ENCODE results near the gene FAM151A. TPM values are rescaled to one million over a fixed set of nuclear protein-coding genes. Genes with fewer than 3 reads are reported as not detected.

FAM151A gene
- total and polyA plus RNA-seq, 12 donors = 0.11 to 0.85 (median 0.20) TPM; not detected in 8

DNA sequence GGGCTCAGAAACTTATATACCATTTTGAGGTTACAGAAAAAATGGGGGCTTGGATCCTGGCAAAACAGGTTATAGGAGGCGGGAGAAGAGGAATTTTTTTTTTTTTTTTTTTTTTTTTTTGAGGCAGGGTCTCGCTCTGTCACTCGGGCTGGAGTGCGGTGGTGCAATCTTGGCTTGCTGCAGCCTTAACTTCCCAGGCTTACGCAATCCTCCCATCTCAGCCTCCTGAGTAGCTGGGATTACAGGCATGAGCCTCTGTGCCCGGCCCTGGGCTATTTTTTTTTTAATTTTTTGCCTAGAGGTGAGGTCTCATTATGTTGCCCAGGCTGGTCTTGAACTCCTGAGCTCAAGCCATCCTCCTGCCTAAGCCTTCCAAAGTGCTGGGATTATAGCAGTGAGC is 43.0 kb upstream of the FAM151A start:
- H3K9me3 ChIP-seq (replicated peaks in 1 of 3) = no peaks in the 10 kb centered on the region
- intact Hi-C loops (cut with DNase I) = no loop called here
- WGBS, 4 donors = 75 to 93% (median 89%) methylated on average over 6 of the region's 6 CpGs
- no peaks in the 10 kb centered on the region for H3K36me3 ChIP-seq (replicated peaks in 1 of 2)
- H3K27ac ChIP-seq = no peak overlapping the region
- no peak for TF ChIP-seq POLR2A (IDR thresholded peaks at IDR 0.05)
- TF ChIP-seq, protein P1, sequence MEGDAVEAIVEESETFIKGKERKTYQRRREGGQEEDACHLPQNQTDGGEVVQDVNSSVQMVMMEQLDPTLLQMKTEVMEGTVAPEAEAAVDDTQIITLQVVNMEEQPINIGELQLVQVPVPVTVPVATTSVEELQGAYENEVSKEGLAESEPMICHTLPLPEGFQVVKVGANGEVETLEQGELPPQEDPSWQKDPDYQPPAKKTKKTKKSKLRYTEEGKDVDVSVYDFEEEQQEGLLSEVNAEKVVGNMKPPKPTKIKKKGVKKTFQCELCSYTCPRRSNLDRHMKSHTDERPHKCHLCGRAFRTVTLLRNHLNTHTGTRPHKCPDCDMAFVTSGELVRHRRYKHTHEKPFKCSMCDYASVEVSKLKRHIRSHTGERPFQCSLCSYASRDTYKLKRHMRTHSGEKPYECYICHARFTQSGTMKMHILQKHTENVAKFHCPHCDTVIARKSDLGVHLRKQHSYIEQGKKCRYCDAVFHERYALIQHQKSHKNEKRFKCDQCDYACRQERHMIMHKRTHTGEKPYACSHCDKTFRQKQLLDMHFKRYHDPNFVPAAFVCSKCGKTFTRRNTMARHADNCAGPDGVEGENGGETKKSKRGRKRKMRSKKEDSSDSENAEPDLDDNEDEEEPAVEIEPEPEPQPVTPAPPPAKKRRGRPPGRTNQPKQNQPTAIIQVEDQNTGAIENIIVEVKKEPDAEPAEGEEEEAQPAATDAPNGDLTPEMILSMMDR (IDR thresholded peaks at IDR 0.05) = no peak
- no peaks in the 10 kb centered on the region for H3K4me1 ChIP-seq (replicated peaks in 1 of 2)
- no peaks in the 10 kb centered on the region for H3K27me3 ChIP-seq
- no peak overlapping the region for H3K4me3 ChIP-seq
- DNase-seq = no peak

DNA sequence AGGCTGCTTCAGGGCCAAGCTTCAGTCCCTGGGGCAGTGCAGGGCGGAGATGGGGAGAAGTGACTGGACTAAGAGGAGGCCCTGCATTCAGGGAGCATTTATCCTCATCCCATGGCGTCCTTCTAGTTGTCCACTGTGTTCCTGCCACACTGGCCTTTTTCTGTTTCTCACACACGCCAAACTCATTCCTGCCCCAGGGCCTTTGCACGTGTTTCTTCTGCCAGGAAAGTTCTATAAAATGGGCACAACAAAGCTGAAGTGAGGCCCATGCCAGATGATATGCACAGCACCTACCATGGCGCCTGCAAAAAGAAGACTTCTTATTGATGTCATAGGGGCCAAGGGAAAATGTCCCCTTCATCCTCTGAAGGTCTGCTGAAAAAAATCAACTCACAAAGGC is 42.5 kb upstream of the FAM151A start:
- Histone ChIP-seq H3K36me3 (replicated peaks in 1 of 2) (no peaks in the 10 kb centered on the region), H3K9me3 (replicated peaks in 1 of 3) (no peaks in the 10 kb centered on the region), H3K4me1 (replicated peaks in 1 of 2) (no peaks in the 10 kb centered on the region), H3K4me3 (no peak overlapping the region), H3K27ac (no peak overlapping the region), H3K27me3 (no peaks in the 10 kb centered on the region)
- 87 to 99% (median 92%) methylated on average over 5 of the region's 5 CpGs for WGBS, 4 donors
- DNase-seq = no peak
- TF ChIP-seq, protein P1 (IDR thresholded peaks at IDR 0.05) = no peak
- no peak for TF ChIP-seq POLR2A (IDR thresholded peaks at IDR 0.05)
- intact Hi-C loops (cut with DNase I) = no loop called here

DNA sequence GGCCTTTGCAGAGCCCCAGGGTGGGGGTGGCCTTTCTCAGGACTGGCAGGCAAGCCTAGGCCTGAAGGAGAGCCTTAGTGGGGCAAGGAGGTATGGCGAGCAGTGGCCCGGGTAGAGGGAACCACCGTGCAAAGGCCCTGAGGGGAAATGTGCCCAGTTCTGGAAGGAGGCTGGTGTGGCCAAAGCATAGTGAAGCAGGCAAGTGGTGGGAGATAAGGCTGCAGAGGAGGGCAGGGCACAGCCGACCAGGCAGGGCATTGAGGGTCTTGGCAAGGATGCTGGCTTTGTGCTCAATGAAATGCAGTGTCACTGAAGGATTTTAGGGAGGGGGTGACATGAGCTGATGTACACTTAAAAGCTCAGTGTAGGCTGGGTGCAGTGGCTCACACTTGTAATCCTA is 41.0 kb upstream of the FAM151A start:
- Histone ChIP-seq H3K27me3 (no peaks in the 10 kb centered on the region), H3K36me3 (replicated peaks in 1 of 2) (no peaks in the 10 kb centered on the region), H3K4me1 (replicated peaks in 1 of 2) (no peaks in the 10 kb centered on the region), H3K4me3 (no peak overlapping the region), H3K9me3 (replicated peaks in 1 of 3) (no peaks in the 10 kb centered on the region), H3K27ac (no peak overlapping the region)
- DNase-seq = no peak
- 91 to 96% (median 95%) methylated on average over 4 of the region's 4 CpGs for WGBS, 4 donors
- TF ChIP-seq, protein P1 (IDR thresholded peaks at IDR 0.05) = no peak
- TF ChIP-seq POLR2A (IDR thresholded peaks at IDR 0.05) = no peak
- intact Hi-C loops (cut with DNase I) = no loop called here

DNA sequence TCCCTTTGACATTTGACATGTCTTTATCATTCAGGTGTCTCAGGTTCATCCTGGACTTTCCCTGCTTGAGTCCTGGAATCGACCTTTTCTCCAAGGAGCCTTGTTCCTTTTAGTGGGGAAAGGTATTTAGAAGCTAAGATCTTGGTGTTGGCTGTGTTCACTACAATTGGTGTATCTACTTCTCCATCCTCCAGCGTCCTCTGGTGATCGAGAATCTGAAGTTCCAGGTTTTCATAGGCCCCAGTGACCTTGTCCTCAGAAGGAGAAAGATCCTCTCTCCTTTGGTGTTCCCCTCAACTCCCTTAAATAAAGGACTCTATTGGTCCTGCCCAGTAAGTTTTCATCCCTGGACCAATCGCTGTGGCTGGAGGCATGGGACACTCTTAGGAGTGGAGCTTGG is 40.4 kb upstream of the FAM151A start:
- H3K36me3 ChIP-seq (replicated peaks in 1 of 2) = no peaks in the 10 kb centered on the region
- no peaks in the 10 kb centered on the region for H3K9me3 ChIP-seq (replicated peaks in 1 of 3)
- no peak for TF ChIP-seq POLR2A (IDR thresholded peaks at IDR 0.05)
- no peaks in the 10 kb centered on the region for H3K4me1 ChIP-seq (replicated peaks in 1 of 2)
- H3K27ac ChIP-seq = no peak overlapping the region
- intact Hi-C loops (cut with DNase I) = no loop called here
- DNase-seq = no peak
- WGBS, 4 donors = 86 to 94% (median 88%) methylated on average over 4 of the region's 4 CpGs
- H3K4me3 ChIP-seq = no peak overlapping the region
- no peaks in the 10 kb centered on the region for H3K27me3 ChIP-seq

DNA sequence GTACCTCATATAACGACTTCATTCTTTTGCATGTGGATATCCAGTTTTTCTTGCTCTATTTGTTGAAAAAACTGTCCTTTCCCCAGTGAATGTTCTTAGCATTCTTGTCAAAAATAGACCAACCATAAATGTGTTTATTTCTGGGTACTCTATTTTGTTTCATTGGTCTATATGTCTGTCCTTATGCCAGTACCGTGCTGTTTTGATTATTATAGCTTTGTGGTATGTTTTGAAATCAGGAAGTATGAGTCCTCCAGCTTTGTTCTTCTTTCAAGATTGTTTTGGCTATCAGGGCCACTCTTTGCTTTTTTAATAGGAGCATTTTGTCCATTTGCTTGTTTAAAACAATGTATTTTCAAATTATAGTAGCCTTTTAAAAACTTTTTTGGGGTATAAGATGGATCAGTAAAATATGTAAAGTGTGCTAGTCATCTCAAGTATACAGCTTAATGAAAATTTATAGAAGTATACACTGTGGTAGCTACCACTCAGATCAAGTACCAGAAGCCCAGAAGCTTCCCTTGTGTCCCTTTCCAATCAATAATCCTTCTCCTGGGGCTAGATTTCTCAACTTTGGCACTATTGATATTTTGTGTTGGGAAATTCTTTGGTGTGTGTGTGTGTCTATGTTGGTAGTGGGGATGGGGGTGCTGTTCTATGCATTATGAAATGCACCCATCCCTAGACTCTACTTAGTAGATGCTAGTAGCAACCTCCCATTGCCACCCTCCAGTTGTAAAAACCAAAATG is 35.0 kb upstream of the FAM151A start:
- H3K27ac ChIP-seq = no peak overlapping the region
- no peak overlapping the region for H3K4me3 ChIP-seq
- WGBS, 4 donors = 82 to 88% (median 83%) methylated on average over 2 of the region's 2 CpGs
- DNase-seq = no peak
- H3K36me3 ChIP-seq (replicated peaks in 1 of 2) = no peaks in the 10 kb centered on the region
- H3K4me1 ChIP-seq (replicated peaks in 1 of 2) = no peaks in the 10 kb centered on the region
- H3K9me3 ChIP-seq (replicated peaks in 1 of 3) = no peaks in the 10 kb centered on the region
- intact Hi-C loops (cut with DNase I) = no loop called here
- TF ChIP-seq, protein P1 (IDR thresholded peaks at IDR 0.05) = no peak
- no peak for TF ChIP-seq POLR2A (IDR thresholded peaks at IDR 0.05)
- no peaks in the 10 kb centered on the region for H3K27me3 ChIP-seq

Data from adrenal gland (tissue), 12 donors.